Kidney epithelial cell (primary cell): ENCODE results near the gene LAMC1. TPM values are rescaled to one million over a fixed set of nuclear protein-coding genes. Genes with fewer than 3 reads are reported as not detected.

Source experiments
- DNase-seq: peaks from one replicate; pipeline ENCODE4 v3.0.0-alpha.2; 2010; ENCODE audit warnings: low read depth
- H3K27me3 ChIP-seq: 2 replicates; pipeline ENCODE4 v1.6.0; 2011; ENCODE audit warnings: low read length; ENCODE audit not compliant: control insufficient read depth, insufficient read depth
- H3K36me3 ChIP-seq: 2 replicates; pipeline ENCODE4 v1.5.1; 2011; ENCODE audit warnings: low read length; ENCODE audit not compliant: control insufficient read depth, insufficient read depth
- H3K4me3 ChIP-seq: 2 replicates; pipeline ENCODE4 v1.5.1; 2011; ENCODE audit warnings: low read depth, mild to moderate bottlenecking, control low read depth, low read length
- total RNA-seq: library from RNA; depleted of rRNA; stranded (reverse); fragments of >200 nt; gene quantifications from 2 replicates; pipeline ENCODE4 v1.2.3, GENCODE V29; 2015
- TF ChIP-seq, protein P1 (sequence below): IDR thresholded peaks from 2 replicates; pipeline ENCODE4 v1.5.1; 2011; ENCODE audit warnings: mild to moderate bottlenecking, moderate library complexity, low read length, control low read depth, inconsistent platforms; ENCODE audit not compliant: insufficient read depth, poor library complexity, severe bottlenecking

LAMC1 gene
- total RNA-seq, 1 donor from 2014 or later: 172 TPM

- no peaks in the 10 kb centered on the region for H3K27me3 ChIP-seq
- no peak overlapping the region for H3K4me3 ChIP-seq
- H3K36me3 ChIP-seq: no peaks in the 10 kb centered on the region
- DNase-seq: no peak
- TF ChIP-seq, protein P1, sequence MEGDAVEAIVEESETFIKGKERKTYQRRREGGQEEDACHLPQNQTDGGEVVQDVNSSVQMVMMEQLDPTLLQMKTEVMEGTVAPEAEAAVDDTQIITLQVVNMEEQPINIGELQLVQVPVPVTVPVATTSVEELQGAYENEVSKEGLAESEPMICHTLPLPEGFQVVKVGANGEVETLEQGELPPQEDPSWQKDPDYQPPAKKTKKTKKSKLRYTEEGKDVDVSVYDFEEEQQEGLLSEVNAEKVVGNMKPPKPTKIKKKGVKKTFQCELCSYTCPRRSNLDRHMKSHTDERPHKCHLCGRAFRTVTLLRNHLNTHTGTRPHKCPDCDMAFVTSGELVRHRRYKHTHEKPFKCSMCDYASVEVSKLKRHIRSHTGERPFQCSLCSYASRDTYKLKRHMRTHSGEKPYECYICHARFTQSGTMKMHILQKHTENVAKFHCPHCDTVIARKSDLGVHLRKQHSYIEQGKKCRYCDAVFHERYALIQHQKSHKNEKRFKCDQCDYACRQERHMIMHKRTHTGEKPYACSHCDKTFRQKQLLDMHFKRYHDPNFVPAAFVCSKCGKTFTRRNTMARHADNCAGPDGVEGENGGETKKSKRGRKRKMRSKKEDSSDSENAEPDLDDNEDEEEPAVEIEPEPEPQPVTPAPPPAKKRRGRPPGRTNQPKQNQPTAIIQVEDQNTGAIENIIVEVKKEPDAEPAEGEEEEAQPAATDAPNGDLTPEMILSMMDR: no peak
Observed at GRCh38 chr1:183093066-183093668, 69.9 kb downstream of the LAMC1 start.

DNA sequence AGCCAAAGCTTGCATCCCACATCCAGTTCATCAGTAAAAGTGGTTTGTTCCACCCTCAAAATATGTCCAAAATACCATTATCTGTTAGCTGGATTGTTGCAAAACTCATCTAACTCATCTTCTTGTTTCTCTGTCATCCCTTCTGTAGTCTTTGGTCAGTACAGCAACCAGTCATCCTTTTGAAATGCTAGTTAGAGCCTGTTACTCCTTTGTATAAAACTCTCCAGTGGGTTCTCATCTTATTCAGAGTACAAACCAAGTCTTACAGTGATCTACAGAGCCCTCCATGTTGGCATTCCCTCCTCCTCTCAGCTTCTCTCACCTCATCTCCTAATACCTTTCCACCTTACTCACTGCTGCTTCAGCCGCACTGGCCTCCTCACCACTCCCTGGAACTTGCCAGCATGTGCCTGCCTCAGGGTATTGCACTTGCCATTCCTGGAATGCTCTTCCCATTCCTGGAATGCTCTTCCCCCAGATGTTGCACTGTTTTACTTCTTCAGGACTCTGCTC is 70.6 kb downstream of the LAMC1 start:
- Histone ChIP-seq H3K4me3 (no peak overlapping the region), H3K27me3 (no peaks in the 10 kb centered on the region), H3K36me3 (no peaks in the 10 kb centered on the region)
- TF ChIP-seq, protein P1: no peak
- DNase-seq: no peak

- TF ChIP-seq, protein P1: no peak
- H3K27me3 ChIP-seq: no peaks in the 10 kb centered on the region
- no peak for DNase-seq
- H3K36me3 ChIP-seq: no peaks in the 10 kb centered on the region
- no peak overlapping the region for H3K4me3 ChIP-seq
Observed at GRCh38 chr1:183094351-183094750, 71.1 kb downstream of the LAMC1 start.

DNA sequence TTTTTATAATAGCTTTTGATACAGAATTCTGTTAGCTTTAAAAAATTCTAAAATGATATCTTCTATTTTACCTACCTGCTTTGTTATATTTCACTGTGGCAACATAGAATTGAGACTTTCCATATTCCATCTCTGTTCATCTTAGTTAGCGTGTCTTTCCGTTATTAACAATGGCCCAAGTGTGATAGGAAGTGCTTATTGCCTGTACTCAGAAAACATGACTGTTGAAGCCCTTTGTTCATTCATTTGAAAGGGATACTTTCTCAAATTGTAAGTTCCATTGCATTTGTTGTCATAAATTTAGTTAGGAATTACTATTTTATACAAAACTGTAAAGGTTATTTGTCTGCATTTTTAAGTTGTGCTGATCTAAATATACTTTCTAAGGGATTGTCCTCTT is 73.1 kb downstream of the LAMC1 start:
- no peak for DNase-seq
- H3K4me3 ChIP-seq: no peak overlapping the region
- no peaks in the 10 kb centered on the region for H3K36me3 ChIP-seq
- TF ChIP-seq, protein P1: no peak
- no peaks in the 10 kb centered on the region for H3K27me3 ChIP-seq

DNA sequence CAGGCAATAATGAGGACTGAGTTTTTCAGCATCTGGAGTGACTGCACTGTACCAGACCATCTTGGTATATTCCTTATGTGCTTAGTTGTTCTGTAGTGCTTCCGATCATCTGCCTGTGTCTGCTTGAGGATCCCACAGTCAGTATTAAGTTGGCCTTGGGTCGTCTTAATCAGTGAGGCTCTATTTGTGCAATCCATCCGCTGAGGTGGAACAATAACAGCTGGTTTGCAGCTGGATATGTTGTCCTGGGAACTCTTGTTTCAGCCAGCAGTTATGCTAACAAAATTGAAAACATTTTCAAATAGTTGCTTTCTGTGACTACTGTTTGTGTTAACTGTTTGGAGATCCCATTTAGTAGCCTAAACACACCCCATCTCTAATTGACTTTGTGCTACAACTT is 73.7 kb downstream of the LAMC1 start:
- no peak for DNase-seq
- H3K4me3 ChIP-seq: no peak overlapping the region
- TF ChIP-seq, protein P1: no peak
- H3K27me3 ChIP-seq: no peaks in the 10 kb centered on the region
- no peaks in the 10 kb centered on the region for H3K36me3 ChIP-seq
